ENCODE results near the gene EXOC6B.

Gene EXOC6B

GRCh38 chr2:72828840-72829507 is 3.1 kb upstream of the EXOC6B start:
- DNase-seq: no peak

- no peak for DNase-seq
These were observed 2.3 kb upstream of the EXOC6B start for GRCh38 chr2:72827966-72828646.

GRCh38 chr2:72827487-72827886 is 1.7 kb upstream of the EXOC6B start:
- DNase-seq: no peak

GRCh38 chr2:72826156-72826477 is 284 bp upstream of the EXOC6B start:
- DNase-seq: no peak

GRCh38 chr2:72824224-72824842 is 1.5 kb downstream of the EXOC6B start:
- DNase-seq: peak; percentile 20 to 28

- no peak for DNase-seq
These were observed 3.0 kb downstream of the EXOC6B start for GRCh38 chr2:72822794-72823193.

- no peak for DNase-seq
These were observed 3.9 kb downstream of the EXOC6B start for GRCh38 chr2:72821983-72822382.

GRCh38 chr2:72821118-72821517 is 4.7 kb downstream of the EXOC6B start:
- no peak for DNase-seq

GRCh38 chr2:72819501-72819900 is 6.3 kb downstream of the EXOC6B start:
- no peak for DNase-seq

- DNase-seq: no peak
These were observed 10.1 kb downstream of the EXOC6B start for GRCh38 chr2:72815655-72816278.

GRCh38 chr2:72813841-72814240 is 12.0 kb downstream of the EXOC6B start:
- DNase-seq: no peak

- no peak for DNase-seq
These were observed 15.7 kb downstream of the EXOC6B start for GRCh38 chr2:72810165-72810564.

GRCh38 chr2:72809095-72809494 is 16.7 kb downstream of the EXOC6B start:
- no peak for DNase-seq

- DNase-seq: no peak
These were observed 19.4 kb downstream of the EXOC6B start for GRCh38 chr2:72806280-72806945.

GRCh38 chr2:72803626-72804320 is 22.1 kb downstream of the EXOC6B start:
- DNase-seq: no peak

- no peak for DNase-seq
These were observed 22.7 kb downstream of the EXOC6B start for GRCh38 chr2:72803151-72803550.

GRCh38 chr2:72800492-72800891 is 25.3 kb downstream of the EXOC6B start:
- DNase-seq: no peak

- DNase-seq: no peak
These were observed 28.1 kb downstream of the EXOC6B start for GRCh38 chr2:72797740-72798139.

GRCh38 chr2:72796766-72797165 is 29.1 kb downstream of the EXOC6B start:
- no peak for DNase-seq

- no peak for DNase-seq
These were observed 31.3 kb downstream of the EXOC6B start for GRCh38 chr2:72794572-72794971.

GRCh38 chr2:72793798-72794440 is 31.9 kb downstream of the EXOC6B start:
- no peak for DNase-seq

GRCh38 chr2:72789241-72789640 is 36.6 kb downstream of the EXOC6B start:
- no peak for DNase-seq
